PC-3 (cell line): ENCODE measurements around the gene OR12D3.

ENCODE experiments used
- CTCF ChIP-seq: fragments of 300-600 bp; sonication (generic); conservative IDR thresholded peaks from 2 replicates; pipeline ENCODE4 v1.5.1; 2017; ENCODE audit warnings: antibody characterized with exemption, low read depth, mild to moderate bottlenecking, low read length
- EZH2phosphoT487 ChIP-seq: fragments of 300-600 bp; sonication (generic); IDR thresholded peaks from 2 replicates; pipeline ENCODE4 v1.6.1; 2018; ENCODE audit warnings: mild to moderate bottlenecking, antibody characterized with exemption, low read length, borderline replicate concordance

- TF ChIP-seq CTCF (no peak), EZH2phosphoT487 (no peak)
Measured at GRCh38 chr6:29399525-29399924, 24.4 kb upstream of the OR12D3 start.
